GM18867 (cell line): ENCODE measurements around the gene WDFY4.

Source experiments
- ATAC-seq: cut with Tn5 transposase; IDR thresholded peaks from one replicate; pipeline ENCODE4 v1.9.1; 2021; ENCODE audit warnings: mild to moderate bottlenecking, moderate library complexity; ENCODE audit not compliant: unreplicated experiment

WDFY4 gene

DNA sequence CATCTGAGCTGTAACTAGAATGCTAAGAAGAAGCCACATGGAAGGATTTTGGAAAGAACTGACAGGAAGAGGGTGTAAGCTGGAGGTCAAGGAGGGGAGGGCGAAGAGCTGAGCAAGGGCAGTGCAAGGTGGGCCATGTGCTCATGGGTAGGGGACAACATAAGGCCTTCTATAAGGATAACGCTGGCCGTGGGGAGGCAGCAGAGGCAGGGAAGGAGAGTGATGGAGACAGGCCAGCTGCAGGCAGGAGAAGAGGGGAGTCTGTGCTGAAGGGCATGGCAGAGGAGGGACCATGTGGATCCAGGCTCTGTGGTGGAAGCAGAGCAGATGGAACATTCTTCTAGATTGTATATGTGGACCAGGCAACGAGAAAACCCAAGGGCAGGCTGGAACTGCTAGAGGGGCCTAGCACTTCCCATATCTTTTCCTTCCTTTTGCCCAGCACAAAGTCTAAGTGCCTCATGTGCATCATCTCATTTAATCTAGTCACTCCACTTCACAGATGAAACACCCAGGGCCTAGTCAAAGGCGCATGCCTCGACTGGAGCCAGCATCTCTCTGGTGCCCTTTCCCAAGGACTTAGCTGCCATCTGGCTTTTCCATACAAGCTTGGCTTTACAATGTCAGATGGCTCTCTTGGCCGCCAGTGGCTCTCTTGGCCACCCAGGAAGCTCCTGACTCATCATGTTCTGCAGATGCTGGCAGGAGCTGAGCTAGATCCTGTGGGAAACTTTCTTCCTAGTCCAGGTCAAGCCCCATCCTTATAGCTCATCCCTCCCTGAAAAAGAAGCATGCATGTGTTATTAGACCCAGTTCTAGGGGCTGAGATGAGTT is 248.4 kb downstream of the WDFY4 start:
- ATAC-seq, result no peak

DNA sequence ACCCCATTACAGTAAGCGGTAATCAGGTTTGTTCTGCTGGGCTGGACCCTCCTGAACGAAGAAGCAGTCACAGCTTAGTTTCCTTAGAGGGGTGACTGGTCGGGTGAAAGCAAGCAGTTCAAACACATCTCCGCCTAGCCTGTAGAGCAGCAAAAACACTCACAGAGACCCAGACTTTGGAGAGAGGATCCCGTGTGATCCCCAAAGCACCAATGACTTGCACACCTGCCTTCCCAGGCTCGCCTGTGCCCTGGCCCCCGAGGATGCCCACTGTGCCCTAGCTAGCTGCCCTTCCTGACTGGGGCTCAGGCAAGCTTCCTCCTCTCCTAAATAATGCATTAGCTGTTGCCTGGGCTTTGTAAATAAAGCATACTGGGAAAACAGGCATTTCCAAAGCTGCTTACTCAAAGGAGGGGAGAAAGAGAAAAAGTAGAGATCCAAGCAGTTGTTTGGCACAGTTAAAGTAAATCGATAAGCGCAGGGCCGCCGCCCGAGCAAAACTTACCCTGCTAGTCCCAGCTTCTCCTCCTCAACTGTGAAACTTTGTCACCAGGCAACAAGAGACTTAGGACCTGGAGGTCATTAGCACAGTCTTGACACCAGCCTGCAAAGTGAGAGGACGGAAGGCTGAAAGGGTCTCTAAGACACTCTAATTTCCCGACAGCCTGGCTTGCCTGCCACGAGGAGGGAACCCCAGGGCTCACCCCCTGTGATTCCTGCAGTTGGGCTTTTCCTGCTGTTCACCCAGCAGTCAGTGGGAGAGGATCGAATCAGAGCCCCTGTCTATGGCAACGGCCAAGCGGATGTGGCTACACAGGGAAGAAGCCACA is 250.2 kb downstream of the WDFY4 start:
- no peak for ATAC-seq

DNA sequence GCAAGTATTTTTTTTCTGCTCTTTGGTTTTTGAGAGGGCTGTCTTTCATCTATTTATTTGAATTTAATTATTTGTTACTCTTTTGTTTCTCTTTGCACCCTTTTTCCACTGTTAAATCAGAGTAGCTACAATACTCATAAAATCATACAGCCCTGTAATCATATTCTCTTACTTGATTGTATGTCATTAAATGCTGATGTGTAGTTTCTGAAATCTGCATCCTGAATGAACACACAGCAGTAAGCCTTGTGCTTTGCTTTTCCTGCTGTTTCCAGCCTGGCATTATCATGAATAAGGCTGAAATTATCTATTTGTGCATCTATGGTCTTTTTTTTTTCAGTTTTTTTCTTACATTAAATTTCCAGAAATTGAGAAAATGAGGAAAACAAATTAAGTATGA is 250.9 kb downstream of the WDFY4 start:
- ATAC-seq, result no peak

DNA sequence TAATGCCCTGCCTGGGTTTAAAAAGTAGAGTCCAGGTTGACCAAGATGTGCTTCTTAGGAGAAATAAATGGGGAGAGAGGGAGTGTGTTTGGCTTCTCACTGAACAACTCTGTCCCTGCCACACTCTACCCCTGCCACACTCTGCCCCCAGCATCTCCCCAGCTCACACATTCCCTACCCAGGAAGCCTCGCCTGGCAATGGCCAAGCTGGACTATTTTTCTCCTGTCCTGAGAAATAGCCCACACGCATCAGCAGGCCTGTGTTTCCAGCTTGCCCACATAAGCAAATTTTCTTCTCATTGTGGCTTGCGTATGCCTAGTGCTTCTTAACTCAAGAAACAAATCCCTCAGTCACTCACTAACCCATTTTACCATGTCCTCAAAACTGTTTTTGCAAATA is 253.1 kb downstream of the WDFY4 start:
- no peak for ATAC-seq

DNA sequence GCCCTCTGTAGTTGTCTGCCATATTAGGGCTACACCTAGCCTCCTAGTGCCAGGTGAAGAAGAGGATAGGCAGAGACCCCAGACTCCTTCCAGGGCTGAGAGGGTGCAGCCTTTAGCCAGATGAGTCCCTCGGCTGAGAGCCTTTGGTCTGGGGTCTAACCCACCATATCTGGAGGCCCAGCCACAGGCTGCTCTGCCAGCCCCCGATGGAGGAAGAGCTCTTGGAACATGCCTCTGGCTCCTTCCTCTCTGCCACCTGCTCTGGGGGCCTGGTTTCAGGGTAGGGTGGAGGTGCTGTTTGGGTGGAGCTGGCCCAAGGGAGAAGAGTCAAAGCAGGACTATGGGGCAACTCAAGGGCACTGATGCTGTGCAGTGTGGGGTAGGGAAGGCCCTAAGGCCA is 253.6 kb downstream of the WDFY4 start:
- no peak for ATAC-seq

DNA sequence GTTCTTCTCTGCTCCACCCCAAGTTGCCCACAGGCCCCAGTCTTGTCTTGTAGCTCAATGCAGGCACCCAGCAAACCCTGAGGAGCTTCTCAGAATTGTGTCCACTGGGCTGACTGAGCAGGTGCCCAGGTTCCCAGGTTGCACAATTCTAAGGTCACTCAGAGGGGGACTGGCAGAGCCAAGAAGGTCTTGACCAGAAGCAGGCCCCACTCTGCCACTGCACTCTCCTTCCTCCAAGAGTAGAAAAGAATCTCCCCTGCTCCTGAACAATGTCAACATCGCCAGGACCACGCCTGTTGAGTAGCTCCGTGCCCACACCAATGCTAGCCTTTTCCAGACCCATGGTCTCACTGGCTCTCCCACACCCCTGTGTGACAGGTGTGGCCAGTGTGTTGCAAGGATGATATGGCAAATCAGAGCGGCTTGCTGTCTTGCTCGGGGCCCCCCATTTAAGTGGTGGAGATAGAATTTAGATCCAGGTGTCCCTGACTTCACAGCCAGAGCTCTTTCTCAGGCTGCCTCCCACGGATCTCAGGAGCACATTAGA is 254.4 kb downstream of the WDFY4 start:
- ATAC-seq, result no peak

DNA sequence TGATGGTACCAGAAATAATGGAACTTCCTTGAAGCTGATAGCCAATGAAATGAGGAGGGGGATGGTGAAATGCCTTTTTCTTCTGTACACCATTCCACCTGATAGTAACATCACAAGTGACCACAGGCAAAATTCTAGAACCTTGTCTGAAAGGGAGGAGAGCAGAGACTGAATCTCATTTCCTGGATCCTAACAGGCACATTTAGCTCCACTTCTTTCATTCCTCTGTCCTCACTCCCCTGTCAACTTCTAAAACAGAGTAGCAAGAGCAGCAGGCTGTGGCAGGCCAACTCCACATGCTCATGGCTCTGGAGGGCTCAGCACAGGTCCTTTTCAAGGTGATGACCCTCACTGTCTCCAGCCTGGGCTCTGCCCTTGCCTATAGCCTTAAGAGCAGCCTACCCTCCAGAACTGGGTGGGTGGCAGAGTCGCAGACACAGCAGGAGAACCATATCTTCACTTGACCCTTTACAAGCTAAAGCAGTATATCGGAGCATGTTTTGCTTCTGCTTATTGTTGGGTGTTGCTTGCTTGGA is 255.2 kb downstream of the WDFY4 start, which contains the start of gene LRRC18:
LRRC18 (minus strand) TSS at position 51 of the 536 bp plus-strand sequence. CDS start 25,685 bp downstream, outside the sequence.
- no peak for ATAC-seq

DNA sequence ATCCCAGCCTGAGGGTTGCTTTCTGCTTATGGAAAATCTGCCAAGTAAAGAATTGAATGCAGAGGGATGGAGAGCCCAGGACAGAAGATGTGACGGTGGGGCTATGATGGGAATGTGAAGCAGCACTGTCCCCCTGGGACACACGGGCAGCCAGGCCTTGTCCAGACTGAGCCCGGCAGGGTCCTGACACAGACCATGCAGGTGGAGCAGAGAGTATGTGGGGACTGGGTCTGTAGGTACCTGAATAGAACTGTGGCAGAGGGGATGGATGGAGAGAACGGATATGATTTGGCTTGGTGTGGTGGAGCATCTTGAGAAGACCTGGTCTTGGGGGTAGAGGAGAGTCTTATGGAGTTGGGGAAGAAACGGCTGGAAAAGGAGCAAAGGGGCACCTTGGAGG is 255.7 kb downstream of the WDFY4 start:
- ATAC-seq, result no peak

DNA sequence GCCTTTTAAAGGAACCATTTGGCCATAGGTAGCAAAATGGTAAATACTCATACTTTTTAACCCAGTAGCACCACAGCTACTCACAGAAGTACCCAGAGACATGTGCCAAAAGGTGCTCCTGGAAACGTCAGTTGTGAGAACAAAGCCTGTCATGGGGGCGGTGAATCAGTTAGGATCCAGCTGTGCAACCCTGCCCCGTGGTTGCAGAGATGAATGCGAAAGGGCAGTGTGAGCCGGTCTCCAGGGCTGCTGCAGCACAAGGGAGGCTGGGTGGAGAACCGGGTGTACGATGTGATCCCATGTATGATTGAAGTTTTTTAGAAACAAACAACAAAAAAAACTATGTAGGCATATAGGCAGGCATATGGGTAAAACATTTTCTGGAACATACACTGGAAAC is 256.3 kb downstream of the WDFY4 start:
- no peak for ATAC-seq

DNA sequence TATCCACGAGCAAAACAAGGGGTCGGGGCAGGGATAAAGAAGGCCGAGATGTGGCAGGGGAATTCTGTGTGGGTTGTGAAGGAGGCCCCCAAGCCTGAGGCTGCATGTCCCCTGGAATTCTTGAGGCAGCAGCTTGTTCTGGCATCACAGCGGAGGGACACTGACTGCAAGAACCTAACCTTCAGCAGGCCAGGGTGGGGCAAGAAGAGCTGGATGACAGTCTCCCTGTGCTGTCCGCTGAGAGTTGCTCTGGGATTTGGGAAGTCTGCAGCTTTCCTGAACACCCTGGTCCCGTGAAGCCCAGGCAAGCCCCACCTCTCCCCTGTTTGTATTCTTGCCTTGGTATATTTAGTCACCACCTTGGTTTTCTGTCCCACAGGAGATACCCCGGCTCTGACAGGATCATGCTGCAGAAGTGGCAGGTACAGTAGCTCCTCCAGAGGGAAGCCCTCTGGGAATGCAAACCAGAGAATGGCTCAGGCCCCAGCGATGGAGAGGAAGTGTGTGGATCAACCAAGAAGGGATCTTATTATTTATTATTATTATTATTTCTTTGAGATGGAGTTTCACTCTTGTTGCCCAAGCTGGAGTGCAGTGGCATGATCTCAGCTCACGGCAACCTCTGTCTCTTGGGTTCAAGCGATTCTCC is 256.9 kb downstream of the WDFY4 start:
- ATAC-seq, result no peak

DNA sequence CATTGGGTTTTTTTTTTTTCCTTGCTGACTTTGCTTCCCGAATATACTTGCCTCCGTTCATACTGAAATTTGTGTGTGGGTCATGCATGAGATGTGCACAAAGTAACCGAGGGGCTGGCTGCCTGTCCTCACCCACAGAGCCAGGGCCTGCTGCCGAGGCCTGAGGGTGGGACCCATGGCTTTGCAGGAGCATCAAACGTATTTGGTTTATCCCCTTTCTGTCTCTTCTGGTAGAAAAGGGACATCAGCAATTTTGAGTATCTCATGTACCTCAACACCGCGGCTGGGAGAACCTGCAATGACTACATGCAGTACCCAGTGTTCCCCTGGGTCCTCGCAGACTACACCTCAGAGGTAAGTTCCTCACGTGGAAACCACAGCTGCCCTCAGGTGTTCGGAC is 258.4 kb downstream of the WDFY4 start:
- ATAC-seq, result no peak

DNA sequence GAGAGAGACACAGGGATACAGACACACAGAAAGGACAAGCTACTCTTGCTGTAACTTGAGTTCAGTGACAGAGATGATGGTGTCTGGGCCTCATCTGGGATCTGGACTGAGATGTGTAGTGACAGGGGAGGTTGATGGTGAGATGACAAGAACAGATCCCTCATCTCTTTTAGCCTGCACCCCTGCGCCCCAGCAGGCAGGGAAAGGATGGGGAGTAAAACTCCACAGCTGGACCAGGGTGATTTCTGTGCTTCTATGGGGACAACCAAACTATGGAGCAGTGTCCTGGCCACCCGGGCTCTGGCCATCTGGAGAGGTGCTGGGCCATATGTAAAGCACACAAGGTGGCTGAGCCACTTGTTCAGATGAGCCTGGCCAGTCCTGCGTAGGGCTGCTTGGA is 259.5 kb downstream of the WDFY4 start:
- ATAC-seq, result no peak

DNA sequence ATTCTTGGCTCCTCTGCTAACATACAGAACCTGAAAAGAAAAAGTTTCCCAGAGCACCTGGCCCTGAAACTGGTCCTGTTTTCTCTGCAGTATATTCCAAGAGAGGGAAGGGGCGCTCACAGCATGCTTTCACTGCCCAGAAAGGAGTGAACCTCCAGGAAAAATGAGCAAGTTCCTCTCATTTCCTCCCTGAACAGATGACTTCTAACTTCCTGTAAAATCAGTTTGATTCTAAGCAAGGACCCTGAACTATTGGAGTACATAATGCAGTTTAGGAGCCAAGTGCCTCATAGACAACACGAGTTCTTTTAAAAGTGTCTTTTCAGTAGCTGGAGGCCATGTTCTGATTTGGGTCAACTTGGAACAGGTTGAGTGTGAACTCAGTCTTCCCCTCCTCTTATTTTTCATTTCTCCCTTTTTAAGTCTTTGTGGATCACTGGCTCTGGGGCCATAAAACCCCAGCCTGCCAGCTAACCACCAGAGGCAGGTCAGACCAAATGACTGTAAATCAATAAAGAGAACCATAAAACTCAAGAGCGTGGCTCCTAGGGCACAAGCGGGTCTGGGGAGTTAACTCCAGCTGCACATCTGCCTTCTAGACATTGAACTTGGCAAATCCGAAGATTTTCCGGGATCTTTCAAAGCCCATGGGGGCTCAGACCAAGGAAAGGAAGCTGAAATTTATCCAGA is 260.9 kb downstream of the WDFY4 start:
- no peak for ATAC-seq

DNA sequence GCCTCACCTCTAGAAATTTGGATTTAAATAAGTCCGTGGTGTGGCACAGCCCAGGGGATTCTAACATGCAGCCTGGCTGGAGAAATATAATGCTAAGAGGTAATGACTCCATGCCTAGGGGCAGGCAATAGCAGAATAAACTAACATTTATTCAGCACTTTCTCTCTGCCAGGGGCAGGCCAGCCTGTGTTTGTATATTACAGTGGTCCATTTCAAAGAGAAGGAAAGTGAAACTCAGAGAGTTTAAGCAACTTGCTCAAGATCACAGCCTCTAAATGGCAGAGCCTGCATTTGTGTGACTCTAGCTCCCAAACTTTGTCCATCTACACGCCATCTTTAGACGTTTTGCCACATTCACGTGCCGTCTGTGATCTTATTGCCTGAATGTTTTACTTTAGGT is 261.7 kb downstream of the WDFY4 start:
- no peak for ATAC-seq

DNA sequence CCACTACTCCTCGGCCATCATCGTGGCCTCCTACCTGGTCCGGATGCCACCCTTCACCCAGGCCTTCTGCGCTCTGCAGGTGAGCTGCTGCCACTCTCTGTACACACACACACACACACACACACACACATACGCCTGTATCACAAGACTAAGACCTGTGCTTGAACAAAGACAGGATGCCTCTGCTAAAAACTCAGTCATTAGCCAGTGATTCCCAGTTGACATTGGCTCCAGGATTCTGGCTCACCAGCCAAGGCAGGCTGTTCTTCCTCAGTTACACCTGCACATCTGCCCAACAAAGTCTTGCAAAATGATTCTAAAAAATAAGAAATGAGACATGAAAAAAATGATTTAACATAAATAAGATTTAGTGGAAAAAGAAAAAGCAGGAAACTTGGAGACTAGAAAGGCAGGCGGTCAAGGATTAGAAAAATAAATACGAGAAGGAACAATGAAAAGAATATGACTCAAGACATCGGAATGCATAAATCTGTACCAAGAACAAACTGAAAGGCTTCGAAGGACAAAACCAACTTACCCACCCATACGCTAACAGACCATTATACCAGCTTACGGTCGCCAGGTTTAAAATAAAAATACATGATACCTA is 262.3 kb downstream of the WDFY4 start:
- no peak for ATAC-seq

DNA sequence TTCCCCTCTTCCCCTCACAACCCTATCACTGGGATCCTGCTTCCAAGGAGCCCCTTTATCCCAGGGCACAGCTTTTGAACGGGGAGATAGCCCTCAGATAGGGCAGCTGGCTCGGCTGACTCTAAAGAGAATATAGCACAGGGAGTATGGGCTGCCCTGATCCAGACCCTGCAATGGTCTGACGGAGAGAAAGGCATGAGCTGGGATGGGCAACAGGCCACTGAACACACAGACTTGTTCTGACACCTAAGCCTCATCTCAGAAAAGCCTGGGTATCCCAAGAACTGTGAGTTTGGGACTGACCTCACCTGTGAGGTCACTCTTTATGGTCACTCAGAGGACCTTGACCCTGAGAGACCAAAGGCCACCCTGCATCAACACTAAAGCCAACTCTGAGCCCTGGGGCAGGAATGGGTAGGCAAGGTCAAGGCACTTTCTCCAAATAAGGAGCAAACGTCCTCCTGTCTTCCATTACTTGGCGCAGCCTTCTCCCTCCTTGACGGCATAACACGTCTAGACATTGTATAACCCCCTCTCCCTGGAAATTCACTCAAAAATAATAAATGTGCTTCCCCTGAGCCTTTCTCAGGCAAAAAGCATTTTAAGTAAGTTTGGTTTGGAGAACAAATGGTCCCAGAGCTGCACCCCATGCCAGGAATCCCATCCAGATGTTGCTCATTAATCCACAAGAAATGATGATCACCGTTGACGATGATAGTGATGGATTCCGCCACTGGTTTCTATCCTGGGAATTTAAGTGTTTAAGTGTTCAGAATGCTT is 263.2 kb downstream of the WDFY4 start:
- ATAC-seq, result no peak

DNA sequence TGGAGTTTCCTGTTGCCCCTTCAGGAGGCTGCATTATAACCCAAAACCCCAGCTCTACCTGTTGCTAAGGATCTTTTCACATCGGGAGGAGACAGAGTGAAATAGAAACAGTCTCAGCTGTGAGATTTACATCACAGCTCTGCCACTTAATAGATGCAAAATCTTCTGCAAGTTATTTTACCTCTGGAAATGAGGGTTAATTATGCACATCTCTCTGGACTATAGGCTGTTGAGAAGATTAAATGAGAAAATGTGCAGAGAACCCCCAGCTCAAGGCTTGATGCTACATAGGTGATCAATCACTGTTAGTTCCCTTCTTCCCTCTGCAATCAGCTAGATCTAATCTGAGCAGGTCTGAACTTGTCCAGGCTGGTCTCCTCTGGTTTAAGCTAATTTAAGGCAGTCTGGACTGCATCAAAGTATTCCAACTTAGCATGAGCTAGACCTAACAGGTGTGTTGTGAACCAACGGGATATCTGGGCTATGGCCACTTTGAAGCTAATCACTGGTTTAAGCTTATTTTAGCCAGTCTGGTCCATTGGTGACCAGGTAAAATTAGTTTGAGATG is 263.9 kb downstream of the WDFY4 start:
- ATAC-seq, result no peak

DNA sequence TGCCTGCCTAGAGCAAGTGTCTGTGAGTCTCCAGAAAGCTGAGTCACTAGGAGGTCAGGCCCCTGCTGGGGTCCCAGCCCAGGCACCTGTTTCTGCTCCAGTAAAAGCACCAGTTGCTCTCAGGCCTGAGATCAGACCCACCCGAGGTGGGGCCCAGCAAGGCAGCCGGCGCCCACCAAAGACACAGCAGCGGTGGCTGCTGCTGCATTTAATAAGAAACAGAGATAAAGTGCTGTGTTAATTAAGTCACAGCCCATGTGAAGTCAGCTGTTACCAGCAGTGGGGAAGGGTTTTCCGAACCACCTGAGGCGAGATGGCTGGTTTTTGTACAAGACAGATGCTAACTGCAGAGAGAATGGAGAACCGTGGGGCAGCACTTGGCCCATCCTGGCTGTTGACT is 267.0 kb downstream of the WDFY4 start:
- no peak for ATAC-seq
